ENCODE measurements around the gene ARRDC1. TPM values are rescaled to one million over a fixed set of nuclear protein-coding genes. Genes with fewer than 3 reads are reported as not detected.

Gene ARRDC1
- total and polyA plus RNA-seq, 9 of the 15 experiments (the other 6 are each of a cell fraction or from before 2014, with no cell fraction given), result 0.21 to 45.3 (median 18.6) TPM

DNA sequence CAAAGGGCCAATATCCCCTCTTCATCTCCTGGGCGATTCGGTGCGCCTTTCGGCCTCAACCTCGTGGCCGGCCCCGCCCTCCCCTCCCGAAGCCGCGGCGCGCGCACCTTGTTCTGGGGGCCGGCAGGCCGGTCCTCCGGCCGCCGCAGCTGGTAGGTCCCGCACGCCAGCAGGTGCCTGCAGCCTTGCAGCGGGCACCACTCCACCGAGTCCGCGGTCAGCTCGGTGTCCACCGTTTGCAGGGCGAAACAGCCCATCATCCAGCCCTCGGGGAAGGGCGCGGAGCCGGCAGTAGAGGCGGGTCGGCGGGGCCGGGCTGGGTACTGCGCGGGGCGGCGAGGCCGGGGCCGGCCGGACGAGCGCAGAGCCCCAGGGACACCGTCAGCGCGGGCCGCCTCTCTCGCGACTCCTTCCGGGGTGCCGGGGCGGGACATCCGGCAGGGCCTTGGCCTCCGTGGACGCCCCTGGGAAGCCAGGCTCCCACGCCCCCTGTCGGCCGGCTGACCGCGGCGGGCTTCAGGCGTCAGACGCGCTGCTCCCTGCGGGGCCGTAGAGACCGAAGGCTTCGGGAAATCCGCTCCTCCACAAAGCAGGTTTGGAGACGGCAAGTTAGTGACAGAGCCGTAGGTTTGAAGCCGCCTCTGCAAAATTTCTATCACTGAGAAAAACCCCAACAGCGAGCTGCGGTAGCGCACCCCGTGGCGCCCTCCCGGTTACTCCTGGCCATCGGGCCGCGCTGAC is 26.8 kb upstream of the ARRDC1 start, which contains the start of gene DPH7 (continued):
- TF ChIP-seq, protein P1, sequence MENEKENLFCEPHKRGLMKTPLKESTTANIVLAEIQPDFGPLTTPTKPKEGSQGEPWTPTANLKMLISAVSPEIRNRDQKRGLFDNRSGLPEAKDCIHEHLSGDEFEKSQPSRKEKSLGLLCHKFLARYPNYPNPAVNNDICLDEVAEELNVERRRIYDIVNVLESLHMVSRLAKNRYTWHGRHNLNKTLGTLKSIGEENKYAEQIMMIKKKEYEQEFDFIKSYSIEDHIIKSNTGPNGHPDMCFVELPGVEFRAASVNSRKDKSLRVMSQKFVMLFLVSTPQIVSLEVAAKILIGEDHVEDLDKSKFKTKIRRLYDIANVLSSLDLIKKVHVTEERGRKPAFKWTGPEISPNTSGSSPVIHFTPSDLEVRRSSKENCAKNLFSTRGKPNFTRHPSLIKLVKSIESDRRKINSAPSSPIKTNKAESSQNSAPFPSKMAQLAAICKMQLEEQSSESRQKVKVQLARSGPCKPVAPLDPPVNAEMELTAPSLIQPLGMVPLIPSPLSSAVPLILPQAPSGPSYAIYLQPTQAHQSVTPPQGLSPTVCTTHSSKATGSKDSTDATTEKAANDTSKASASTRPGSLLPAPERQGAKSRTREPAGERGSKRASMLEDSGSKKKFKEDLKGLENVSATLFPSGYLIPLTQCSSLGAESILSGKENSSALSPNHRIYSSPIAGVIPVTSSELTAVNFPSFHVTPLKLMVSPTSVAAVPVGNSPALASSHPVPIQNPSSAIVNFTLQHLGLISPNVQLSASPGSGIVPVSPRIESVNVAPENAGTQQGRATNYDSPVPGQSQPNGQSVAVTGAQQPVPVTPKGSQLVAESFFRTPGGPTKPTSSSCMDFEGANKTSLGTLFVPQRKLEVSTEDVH (IDR thresholded peaks at IDR 0.05; ENCODE audit: low read depth, partially characterized antibody), result peak; percentile 86
- TF ChIP-seq, protein P2, sequence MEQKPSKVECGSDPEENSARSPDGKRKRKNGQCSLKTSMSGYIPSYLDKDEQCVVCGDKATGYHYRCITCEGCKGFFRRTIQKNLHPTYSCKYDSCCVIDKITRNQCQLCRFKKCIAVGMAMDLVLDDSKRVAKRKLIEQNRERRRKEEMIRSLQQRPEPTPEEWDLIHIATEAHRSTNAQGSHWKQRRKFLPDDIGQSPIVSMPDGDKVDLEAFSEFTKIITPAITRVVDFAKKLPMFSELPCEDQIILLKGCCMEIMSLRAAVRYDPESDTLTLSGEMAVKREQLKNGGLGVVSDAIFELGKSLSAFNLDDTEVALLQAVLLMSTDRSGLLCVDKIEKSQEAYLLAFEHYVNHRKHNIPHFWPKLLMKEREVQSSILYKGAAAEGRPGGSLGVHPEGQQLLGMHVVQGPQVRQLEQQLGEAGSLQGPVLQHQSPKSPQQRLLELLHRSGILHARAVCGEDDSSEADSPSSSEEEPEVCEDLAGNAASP (IDR thresholded peaks at IDR 0.05), result no peak
- TF ChIP-seq NFXL1 (CRISPR knock-in tag; IDR thresholded peaks at IDR 0.05) (0 out of 2 replicates have a peak, but pooled peaks have one; percentile 10), CBFA2T3 (IDR thresholded peaks at IDR 0.05) (no peak), ZBTB7A (IDR thresholded peaks at IDR 0.05; ENCODE audit: borderline replicate concordance, control insufficient read depth, low read depth, low read length) (peak; percentile 73; the same call in 1 of the 2 replicates), TBL1XR1 (IDR thresholded peaks at IDR 0.05; ENCODE audit: low read length in 2 of 2) (peak in 1 of 2 experiments; percentile 67; a peak in 1 of 4 replicates), SRSF7 (optimal IDR thresholded peaks at IDR 0.05; ENCODE audit: low read depth, low read length) (peak; percentile 65), DIDO1 (tag; IDR thresholded peaks at IDR 0.05; ENCODE audit: low read depth) (peak; percentile 43; the same call in 1 of the 2 replicates), CXXC5 (CRISPR knock-in tag; IDR thresholded peaks at IDR 0.05) (peak; percentile 97), COPS2 (conservative IDR thresholded peaks at IDR 0.05) (no peak), PHF20 (IDR thresholded peaks at IDR 0.05; ENCODE audit: partially characterized antibody) (peak; percentile 84)
- TF ChIP-seq, protein P3, sequence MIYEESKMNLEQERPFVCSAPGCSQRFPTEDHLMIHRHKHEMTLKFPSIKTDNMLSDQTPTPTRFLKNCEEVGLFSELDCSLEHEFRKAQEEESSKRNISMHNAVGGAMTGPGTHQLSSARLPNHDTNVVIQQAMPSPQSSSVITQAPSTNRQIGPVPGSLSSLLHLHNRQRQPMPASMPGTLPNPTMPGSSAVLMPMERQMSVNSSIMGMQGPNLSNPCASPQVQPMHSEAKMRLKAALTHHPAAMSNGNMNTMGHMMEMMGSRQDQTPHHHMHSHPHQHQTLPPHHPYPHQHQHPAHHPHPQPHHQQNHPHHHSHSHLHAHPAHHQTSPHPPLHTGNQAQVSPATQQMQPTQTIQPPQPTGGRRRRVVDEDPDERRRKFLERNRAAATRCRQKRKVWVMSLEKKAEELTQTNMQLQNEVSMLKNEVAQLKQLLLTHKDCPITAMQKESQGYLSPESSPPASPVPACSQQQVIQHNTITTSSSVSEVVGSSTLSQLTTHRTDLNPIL (CRISPR knock-in tag; IDR thresholded peaks at IDR 0.05), result no peak
- TF ChIP-seq, protein P4, sequence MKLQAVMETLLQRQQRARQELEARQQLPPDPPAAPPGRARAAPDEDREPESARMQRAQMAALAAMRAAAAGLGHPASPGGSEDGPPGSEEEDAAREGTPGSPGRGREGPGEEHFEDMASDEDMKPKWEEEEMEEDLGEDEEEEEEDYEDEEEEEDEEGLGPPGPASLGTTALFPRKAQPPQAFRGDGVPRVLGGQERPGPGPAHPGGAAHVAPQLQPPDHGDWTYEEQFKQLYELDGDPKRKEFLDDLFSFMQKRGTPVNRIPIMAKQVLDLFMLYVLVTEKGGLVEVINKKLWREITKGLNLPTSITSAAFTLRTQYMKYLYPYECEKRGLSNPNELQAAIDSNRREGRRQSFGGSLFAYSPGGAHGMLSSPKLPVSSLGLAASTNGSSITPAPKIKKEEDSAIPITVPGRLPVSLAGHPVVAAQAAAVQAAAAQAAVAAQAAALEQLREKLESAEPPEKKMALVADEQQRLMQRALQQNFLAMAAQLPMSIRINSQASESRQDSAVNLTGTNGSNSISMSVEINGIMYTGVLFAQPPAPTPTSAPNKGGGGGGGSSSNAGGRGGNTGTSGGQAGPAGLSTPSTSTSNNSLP (IDR thresholded peaks at IDR 0.05; ENCODE audit: borderline replicate concordance, low read depth, low read length), result no peak
- TF ChIP-seq, protein P5, sequence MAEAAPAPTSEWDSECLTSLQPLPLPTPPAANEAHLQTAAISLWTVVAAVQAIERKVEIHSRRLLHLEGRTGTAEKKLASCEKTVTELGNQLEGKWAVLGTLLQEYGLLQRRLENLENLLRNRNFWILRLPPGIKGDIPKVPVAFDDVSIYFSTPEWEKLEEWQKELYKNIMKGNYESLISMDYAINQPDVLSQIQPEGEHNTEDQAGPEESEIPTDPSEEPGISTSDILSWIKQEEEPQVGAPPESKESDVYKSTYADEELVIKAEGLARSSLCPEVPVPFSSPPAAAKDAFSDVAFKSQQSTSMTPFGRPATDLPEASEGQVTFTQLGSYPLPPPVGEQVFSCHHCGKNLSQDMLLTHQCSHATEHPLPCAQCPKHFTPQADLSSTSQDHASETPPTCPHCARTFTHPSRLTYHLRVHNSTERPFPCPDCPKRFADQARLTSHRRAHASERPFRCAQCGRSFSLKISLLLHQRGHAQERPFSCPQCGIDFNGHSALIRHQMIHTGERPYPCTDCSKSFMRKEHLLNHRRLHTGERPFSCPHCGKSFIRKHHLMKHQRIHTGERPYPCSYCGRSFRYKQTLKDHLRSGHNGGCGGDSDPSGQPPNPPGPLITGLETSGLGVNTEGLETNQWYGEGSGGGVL (CRISPR knock-in tag; IDR thresholded peaks at IDR 0.05), result no peak
- TF ChIP-seq, protein P6, sequence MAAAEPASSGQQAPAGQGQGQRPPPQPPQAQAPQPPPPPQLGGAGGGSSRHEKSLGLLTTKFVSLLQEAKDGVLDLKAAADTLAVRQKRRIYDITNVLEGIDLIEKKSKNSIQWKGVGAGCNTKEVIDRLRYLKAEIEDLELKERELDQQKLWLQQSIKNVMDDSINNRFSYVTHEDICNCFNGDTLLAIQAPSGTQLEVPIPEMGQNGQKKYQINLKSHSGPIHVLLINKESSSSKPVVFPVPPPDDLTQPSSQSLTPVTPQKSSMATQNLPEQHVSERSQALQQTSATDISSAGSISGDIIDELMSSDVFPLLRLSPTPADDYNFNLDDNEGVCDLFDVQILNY (CRISPR knock-in tag; IDR thresholded peaks at IDR 0.05), result no peak; the same call in 1 of the 2 replicates

All from K562 (cell line).